Hematopoietic multipotent progenitor cell treated with erythropoietin and hydrocortisone succinate and interleukin-3 and kit ligand, for 4 days (in vitro differentiated cells): ENCODE results near the gene MCRIP1.

ENCODE experiments used
- DNase-seq: peaks from one replicate; pipeline ENCODE4 v3.0.0-alpha.2; 2015

Gene MCRIP1

DNA sequence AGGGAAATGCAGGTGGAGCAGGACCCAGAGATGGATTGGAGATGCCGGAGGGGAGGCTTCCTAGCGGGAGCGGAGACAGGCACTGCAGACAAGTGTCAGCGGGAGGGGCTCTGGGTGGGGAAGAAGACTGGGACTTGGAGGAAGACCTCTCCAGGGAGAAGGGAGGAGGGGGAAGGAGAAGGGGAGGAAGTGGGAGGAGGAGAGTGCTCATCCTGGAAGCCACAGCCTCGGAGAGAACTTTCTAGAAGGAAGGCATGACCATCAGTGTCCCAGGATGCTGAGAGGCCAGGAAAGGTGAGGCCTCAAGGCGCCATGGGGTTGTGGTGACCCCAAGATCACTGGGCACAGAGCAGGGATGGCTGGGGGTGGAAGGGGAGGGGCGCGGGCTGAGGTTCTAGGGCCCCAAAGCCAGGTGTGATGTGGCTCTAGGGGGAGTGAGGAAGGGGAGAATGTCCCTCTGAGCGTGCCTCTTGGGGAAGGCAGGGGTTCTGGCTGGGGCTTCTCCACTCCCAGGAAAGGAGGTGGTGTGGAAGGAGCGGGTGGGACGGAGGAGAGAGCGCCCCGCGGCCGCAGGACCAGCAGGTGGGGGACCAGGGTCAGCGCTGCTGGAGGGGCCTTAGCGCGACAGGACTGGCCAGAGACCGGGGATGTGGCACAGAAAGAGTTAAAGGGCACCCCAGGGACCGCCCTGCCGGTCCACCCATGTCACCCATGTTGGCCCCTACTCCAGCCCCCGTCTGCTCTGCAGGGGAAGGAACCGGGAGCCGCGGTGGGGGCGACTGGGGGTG, 30.0 kb downstream of the MCRIP1 start:
- DNase-seq, result no peak

DNA sequence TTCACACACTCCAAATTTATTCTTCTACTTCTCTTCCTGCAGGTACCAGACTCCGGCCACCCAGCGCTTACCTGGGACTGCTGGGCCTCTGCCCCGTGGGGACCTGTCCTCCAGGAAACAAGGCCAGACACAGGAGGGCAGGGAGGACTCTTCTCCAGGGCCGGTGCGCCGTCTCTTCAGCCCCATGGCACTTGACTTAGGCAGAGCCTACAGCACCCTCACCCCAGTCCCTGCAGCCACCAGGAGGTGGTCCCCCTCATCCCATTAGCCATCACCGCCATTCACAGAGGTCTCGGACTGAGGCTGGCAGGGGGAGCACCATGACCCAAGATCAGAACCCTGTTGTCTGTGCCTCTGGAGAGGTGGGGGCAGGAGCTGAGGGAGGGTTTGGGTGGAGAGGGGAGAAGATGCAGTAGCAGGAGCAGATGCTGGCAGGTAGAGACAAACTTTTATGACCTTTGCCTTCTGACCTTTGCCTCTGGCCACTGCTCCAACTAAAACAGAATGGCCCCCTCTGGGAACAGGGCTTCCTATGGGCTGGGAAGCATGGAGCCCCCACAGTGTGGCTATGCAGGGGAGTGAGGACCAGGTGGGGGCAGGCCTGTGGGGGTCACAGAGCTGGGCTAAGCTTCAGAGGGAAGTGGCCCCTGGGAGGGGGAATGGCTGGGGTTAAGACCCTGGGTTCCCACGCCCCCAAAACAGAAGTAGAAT, 30.9 kb downstream of the MCRIP1 start:
- no peak for DNase-seq

DNA sequence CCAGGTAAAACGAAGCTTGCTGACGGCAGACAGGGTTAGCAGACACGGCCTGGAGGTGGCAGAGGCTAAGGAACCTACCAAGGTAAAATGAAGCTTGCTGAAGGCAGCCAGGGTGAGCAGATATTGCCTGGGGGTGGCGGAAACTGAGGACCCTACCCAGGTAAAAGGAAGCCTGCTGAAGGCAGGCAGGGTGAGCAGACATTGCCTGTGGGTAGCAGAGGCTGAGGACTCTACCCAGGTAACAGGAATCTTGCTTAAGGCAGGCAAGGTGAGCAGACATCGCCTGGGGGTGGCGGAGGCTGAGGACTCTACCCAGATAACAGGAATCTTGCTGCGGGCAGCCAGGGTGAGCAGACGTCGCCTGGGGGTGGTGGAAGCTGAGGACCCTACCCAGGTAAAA, 31.8 kb downstream of the MCRIP1 start:
- DNase-seq, result no peak

DNA sequence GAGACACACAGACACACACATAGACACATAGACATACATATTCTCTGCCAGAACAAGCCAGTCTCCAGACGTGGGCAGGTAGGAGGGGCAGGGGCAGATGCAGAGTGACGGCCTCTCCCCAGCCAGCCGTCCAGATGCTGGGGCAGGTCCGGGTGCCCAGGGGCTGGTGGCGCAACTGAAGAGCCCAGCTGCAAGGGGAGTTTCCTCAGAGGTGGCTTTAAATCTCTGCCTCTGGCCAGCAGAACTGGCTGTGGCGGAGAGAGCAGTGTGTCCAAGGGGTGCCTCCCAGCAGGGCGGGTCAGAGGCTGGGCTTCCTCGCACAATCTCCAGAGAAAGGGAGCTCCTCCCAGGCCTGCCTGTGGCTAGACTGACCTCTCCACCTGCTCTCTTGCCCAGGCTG, 38.6 kb downstream of the MCRIP1 start:
- DNase-seq, result peak; percentile 43

DNA sequence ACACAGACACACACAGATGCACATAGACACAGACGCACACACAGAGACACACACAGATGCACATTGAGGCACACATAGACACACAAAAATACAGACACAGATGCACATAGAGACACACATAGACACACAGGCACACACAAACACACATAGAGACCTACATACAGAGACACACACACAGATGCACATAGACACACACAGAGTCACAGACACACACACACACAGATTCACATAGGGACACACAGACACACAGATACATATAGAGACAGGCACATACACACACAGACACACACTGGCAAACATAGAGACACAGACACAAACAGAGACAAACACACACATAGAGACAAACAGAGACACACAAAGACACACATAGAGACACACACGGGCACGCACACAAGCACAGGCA, 39.0 kb downstream of the MCRIP1 start:
- no peak for DNase-seq

DNA sequence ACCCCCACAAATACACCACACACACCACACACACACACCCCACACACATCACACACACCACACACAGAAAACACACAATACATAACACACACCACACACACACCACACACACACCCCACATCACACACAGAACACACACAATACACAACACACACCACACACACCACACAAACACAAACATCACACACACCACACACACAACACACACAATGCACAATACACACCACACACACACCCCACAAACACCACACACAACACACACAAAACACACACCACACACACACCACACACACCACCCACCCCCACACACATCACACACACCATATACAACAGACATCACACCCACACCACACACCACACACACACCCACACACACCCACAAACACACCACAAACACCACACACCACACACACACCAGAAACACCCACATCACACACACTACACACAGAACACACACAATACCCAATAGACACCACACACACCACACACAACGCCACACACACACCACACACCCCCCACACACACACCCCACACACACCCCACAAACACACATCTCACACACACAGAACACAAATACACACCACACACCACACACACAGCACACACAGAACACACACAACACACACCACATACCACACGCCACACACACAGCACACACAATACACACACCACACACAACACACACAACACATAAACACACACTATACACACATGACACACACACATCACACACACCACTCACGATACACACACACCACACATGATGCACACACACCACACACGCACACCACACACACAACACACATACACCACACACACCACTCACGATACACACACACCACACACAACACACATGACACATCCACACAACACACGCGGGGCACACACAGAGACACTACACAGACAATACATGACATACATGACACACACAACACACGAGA, 40.1 kb downstream of the MCRIP1 start:
- no peak for DNase-seq
